Hypothalamus (tissue), 51 donors: ENCODE data around the gene EPHB6.

Experiments used
- DNase-seq, 51 donors: peaks; one replicate each; lab custom pipeline; 2025; lab: John Stamatoyannopoulos, UW

Gene EPHB6

GRCh38 chr7:142863891-142864685, 9.2 kb downstream of the EPHB6 start:
- no peak for DNase-seq

- peak in 1 of 51 donors; percentile 48 for DNase-seq
Observed at GRCh38 chr7:142864980-142865747, 10.3 kb downstream of the EPHB6 start.

GRCh38 chr7:142865766-142866165, 10.9 kb downstream of the EPHB6 start:
- DNase-seq, result no peak

- DNase-seq, result peak in 8 of 51 donors; percentile 9 to 31 (median 18)
Observed at GRCh38 chr7:142866361-142867096, 11.7 kb downstream of the EPHB6 start.

- DNase-seq, result no peak
Observed at GRCh38 chr7:142867097-142867378, 12.2 kb downstream of the EPHB6 start.

GRCh38 chr7:142867398-142868187, 12.7 kb downstream of the EPHB6 start:
- DNase-seq, result no peak

GRCh38 chr7:142868188-142868985, 13.5 kb downstream of the EPHB6 start:
- DNase-seq, result no peak

- DNase-seq, result no peak
Observed at GRCh38 chr7:142868986-142869415, 14.1 kb downstream of the EPHB6 start.

GRCh38 chr7:142869434-142869833, 14.6 kb downstream of the EPHB6 start:
- no peak for DNase-seq

- no peak for DNase-seq
Observed at GRCh38 chr7:142870147-142870559, 15.3 kb downstream of the EPHB6 start.

- no peak for DNase-seq
Observed at GRCh38 chr7:142870566-142871259, 15.8 kb downstream of the EPHB6 start.

GRCh38 chr7:142871260-142872105, 16.6 kb downstream of the EPHB6 start:
- DNase-seq, result no peak

- DNase-seq, result no peak
Observed at GRCh38 chr7:142872106-142872675, 17.3 kb downstream of the EPHB6 start.

GRCh38 chr7:142873281-142873784, 18.5 kb downstream of the EPHB6 start:
- DNase-seq, result no peak

GRCh38 chr7:142873871-142874270, 19.0 kb downstream of the EPHB6 start:
- no peak for DNase-seq

- DNase-seq, result no peak
Observed at GRCh38 chr7:142874409-142874808, 19.5 kb downstream of the EPHB6 start.

GRCh38 chr7:142874837-142875236, 20.0 kb downstream of the EPHB6 start:
- DNase-seq, result no peak

GRCh38 chr7:142875456-142875855, 20.6 kb downstream of the EPHB6 start:
- DNase-seq, result peak in 1 of 51 donors; percentile 26
